NCI-H2196 (cell line): ENCODE data around the gene CDO1.

Experiments
- DNase-seq: peaks from one replicate; lab custom pipeline; 2025; ENCODE audit not compliant: unreplicated experiment; lab: John Stamatoyannopoulos, UW

The CDO1 gene

DNA sequence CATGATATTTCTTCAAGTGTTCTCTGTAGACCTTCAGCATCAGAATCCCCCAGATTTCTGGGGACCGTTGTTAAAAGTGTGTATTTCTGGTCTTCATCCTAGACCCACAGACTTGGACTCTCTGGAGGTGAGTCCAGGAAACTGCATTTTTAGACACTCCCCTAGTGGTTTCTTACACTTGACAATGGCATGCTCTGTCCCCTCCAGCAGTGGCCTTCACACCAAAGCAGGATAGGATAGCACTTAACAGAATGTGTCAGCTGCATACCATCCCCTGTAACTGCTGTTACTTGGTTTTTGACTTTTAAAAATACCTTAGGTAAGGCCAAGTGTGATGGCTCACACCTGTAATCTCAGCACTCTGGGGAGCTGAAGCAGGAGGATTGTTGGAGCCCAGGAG is 20.8 kb downstream of the CDO1 start:
- DNase-seq: no peak

DNA sequence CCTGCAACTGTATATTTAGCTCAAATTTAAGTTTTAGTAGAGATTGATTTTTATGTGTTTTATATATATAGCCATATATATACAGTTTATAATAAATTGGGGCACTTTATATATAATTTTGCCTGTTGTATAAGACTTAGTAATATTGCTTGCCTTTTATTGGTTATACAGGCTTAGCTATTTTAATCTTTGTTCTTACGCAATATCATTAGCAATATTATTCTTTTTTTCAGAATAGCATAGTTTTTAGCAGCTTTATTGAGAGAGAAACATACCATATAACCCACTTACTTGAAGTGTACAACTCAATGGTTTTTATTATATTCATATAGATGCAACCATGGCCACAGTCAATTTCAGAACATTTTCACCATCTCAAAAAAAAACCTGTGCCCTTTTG is 28.0 kb downstream of the CDO1 start:
- DNase-seq: no peak

DNA sequence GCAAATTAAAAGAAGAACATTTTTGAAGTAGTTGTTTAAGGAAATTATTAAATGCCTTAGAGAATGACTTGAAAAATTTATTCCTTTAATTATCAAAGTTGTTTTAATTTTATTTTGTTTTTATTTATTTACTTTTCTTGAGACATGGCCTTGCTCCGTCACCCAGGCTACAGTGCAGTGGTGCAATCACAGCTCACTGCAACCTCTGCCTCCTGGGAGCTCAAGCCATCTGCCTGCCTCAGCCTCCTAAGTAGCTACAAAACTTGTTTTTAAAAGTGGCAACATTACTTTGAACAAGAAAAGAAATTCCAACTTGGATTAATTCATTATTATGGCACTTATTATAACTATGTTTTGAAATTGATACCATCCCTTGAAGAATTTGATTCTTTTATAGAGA is 29.0 kb downstream of the CDO1 start:
- no peak for DNase-seq

DNA sequence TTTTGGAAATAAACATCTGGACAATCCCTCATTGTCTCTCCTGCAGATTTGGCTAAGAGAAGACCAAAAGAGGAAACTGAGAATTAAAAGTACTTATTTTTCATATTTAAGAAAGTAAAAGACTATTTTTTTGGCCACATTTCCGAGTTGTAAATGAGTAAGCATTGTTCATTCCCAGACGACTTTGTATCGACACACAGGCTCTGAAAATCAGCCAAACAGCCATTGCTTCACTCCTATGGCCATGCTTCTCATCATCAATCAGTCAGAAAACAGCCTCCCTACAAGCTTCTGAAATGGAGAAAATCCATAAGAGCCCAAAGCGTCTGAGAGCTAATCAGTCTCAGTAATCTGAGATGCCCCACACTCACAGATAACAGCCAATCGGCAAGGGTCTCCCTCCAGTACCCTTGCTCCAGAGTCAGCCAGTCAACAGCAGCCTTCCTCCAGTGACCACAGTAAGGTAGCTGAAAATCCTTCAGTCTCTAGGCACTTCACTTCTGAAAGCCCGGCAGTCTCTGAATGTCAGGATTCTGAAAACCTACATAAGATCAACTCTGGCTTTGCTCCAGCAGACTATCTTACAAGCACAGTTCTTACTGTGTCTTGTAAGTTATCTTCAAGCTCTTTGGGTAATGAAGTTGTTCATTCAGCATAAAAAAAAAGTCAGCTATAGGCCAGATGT is 30.9 kb downstream of the CDO1 start:
- no peak for DNase-seq

DNA sequence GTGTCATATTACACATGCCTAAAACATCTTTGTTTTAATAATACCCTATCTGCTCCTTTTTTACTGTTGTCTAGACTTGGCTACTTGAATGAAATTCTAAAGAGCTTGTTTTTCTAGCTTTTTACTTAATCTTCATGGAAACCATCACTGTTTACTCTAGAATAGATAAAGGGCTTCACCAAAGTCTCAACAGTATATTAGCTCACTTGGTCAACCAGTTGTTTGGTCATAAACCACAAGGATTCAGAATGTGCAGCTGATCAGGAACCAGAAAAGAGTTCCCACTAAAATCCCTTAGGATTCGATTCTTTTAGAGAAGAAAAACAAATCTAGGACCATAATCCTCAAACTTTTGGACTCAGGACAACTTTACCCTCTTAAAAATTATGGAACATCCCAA is 38.0 kb downstream of the CDO1 start:
- DNase-seq: no peak

DNA sequence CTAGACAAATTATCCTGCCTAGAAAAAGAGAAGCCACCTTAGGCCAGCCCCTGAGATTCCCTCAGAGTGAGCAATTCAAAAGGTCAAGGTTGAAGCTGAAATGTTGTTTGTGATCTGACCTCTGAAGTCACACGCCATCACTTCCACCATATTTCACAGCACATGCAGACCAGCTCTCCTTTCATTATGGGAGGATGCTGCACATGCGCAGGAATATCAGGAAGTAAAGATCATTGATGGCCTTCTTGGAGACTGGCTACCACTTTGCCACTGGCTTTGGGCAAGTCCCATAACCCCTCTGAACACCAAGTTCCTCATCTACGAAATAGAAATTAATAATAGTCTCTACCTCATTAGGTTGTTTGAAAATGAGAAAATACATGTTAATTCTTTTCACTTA is 39.5 kb downstream of the CDO1 start:
- DNase-seq: no peak

DNA sequence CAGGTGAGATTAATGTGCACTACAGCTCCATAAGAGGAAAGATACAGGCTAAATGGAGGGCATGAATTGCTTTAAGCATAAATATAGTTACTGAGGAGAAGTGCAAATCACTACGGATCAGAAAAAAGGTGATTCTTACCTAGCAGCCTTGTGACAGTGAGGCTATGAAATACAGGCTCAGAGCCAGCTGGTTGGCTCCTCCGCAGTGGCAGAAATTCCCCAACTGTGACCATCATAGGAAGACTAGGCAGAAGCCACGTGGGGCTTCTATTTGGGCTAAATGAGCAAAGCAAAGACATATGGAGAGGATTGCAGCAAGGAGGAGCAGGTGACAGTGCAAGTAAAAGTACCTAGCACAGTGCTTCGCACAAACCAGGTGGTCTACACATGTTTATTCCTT is 40.5 kb downstream of the CDO1 start:
- no peak for DNase-seq

DNA sequence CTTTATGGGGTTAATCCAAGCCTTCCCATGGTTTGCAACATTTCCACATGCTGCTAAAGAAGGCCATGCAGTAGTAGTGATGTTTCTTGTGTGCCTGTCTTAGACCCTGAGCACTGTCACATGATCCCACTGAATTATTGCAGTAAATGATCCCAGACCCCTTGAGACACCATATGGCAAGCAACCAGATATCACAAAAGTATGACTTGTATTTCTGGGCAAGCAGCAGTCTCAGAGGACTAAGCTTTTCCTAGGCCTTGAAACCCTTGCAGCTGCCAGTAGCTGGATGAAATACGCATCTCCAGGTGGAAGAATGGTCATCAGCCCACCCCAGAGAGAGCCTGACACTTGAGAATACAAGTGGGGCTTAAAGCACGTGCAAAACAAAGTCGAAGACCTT is 41.8 kb downstream of the CDO1 start:
- no peak for DNase-seq

DNA sequence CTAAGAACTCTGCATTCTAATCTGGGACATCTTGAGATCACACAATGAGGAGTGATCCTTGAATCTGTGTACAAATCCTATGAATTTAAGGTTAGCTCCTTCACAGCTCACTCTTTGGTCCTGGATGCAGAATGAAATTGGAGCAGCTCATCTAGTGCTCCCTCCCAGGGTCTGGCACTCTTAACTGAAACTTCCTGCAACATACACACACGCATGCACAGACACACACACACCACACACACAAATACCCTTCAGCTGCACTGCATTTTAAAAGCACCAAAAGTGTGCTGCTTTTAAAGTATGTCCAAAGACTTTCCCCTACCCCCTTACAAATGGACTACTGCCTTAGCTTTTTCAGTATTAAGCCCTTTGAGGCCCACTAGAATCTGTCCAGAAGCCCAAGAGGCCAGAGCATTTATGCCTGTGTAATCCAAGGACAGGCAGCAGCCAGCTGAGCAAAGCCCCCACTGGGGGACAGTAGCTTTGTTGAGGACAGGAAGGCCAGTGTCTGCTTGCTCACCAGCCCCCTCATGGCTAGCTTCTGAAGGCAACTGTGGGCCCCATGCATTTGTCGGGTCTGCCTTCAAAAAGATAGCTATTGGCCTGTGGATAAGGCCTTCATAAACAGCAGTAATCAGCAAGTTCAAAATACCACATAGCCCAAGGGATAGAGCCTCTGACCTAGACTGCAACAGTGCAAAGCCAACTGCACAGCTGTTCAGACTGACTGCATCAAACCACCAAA is 43.6 kb downstream of the CDO1 start:
- DNase-seq: no peak

DNA sequence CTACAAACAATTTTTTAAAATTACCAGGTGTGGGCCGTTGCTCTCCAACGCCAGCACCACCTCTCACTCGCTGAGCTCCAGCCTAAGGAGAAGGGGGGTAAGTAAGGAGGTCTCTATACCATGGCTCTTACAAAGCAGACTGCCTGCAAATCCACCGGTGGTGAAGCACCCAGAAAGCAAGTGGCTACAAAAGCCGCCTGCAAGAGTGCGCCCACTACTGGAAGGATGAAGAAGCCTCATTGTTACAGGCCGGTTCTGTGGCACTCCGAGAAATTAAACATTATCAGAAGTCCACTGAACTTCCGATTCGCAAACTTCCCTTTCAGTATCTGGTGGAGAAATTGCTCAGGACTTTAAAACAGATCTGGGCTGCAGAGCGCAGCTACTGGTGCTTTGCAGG is 46.0 kb downstream of the CDO1 start:
- no peak for DNase-seq

DNA sequence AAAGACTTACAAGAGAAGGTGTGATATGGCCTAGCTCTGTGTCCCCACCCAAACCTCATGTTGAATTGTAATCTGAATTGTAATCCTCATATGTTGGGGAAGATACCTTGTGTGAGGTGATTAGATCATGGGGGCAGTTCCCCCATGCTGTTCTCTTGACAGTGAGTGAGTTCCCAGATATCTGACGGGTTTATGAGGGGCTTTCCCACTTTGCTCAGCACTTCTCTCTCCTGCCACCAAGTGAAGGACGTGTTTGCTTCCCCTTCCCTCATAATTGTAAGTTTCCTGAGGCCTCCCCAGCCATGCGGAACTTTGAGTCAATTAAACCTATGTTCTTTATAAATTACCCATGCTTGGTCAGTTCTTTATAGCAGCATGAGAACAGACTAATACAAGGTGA is 49.0 kb downstream of the CDO1 start:
- no peak for DNase-seq

DNA sequence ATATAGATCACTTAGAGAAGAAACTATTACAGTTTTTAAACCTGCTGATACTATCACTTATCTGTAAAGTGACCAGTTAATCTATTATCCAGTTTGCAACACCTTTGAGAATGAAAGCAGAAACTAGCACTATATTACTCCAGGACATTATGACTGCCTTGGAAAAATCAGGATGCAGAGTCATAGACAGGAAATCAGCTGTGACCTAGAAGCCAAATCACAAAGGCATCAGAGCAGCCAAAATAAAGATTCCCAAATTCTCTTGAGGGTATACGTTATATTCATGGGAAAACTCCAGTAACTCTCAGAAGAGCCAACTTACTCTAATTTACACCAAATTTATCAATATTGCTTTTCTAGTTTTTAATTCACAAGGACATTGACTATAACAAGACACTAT is 49.9 kb downstream of the CDO1 start:
- DNase-seq: no peak

DNA sequence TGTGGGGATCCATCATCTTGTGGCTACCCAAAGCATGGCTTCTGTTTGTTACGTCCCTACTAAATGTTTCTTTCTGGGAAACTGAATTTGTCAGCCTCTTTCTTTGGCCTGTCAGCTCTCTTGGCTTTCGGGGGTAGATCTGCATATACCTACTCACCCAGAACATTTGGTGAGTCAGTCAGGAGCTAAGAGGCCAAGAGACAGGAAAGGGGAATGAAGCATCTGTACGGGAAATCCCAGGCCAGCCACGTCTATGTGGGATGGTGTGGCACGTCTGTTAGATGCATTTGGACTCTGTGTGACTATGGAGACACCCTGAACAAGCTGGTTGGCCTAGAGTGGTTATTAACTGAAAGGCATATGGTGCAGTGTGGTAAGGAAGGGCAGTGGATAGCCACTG is 58.1 kb downstream of the CDO1 start:
- DNase-seq: no peak

DNA sequence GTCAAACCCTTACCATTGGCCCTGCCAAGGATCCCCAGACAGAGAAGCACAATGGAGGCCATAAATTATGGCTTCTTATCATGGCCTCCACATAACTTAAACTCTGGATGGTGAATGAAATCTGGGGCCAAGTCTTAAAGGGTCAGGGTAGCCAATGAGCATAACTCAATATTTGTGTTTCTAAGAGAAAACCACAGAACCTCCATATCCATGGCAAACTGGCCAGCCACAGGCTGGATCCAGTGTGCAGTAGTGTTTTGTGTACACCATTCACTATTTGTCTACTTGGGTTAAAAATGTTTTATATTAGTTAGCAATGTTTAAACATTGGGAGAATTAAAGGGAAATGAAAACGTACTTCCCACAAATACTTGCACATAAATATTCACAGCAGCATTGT is 60.8 kb downstream of the CDO1 start:
- DNase-seq: no peak
